Left ventricle myocardium inferior (tissue), 1 donor: Measurements from ENCODE around the gene BRS3. TPM values are rescaled to one million over a fixed set of nuclear protein-coding genes. Genes with fewer than 3 reads are reported as not detected.

ENCODE experiments used
- total RNA-seq: library from RNA; stranded (reverse); fragmentation: NEBNext Ultra II Directional; extraction: Animal tissue kit (Norgen Biotek cat#: 25700); gene quantifications from one replicate; pipeline ENCODE4 v1.2.1, GENCODE V29; 2021
- donor health status: DM: no; HTN: yes; CAD: no; lungs with severe emphysema.

BRS3 gene
- total RNA-seq, 1 donor from 2014 or later, result not detected

Other genes starting within 250 kb of the BRS3 start
- 13.8 TPM for gene MAP7D3, start 236.5 kb upstream of the BRS3 start, total RNA-seq
- not detected for gene ADGRG4, start 187.0 kb upstream of the BRS3 start, total RNA-seq
- gene HTATSF1, start 9.6 kb downstream of the BRS3 start, total RNA-seq, result 63.6 TPM
- gene VGLL1, start 44.3 kb downstream of the BRS3 start, total RNA-seq, result not detected
- not detected for gene CD40LG, start 160.2 kb downstream of the BRS3 start, total RNA-seq